ENCODE data around the gene DNAAF1.

DNAAF1 gene

DNA sequence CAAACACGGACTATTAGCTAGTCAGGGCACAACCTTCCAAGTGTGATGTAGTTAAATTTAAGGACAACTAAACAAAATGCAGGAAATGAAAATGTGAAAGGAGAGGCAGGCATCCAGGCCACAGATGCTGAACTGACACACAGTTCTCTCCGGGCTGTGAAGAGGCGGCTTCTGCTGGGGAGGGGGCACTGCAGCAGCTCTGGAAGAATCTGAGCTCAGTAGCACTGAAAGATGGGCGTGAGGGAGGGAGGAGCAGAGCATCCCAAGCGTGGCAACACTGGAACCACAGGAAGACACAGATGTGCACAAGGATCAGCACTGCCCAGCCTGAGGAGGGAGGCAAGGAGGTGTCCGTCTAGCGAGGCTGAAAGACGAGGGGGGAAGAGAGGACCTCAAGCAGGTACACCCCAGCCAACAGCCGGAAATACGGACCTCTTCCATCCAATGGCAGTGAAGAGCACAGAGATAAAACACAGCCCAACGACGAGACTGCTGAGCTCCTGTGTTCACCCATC is 39.8 kb upstream of the DNAAF1 start:
- TF ChIP-seq CTCF (IDR thresholded peaks at IDR 0.05; ENCODE audit: low read depth, low read length), result no peak
- Histone ChIP-seq H3K4me1 (no peaks in the 10 kb centered on the region), H3K27me3 (no peaks in the 10 kb centered on the region), H3K4me3 (ENCODE audit: low read depth, low read length) (no peak overlapping the region), H3K9me3 (no peaks in the 10 kb centered on the region), H3K36me3 (no peaks in the 10 kb centered on the region)
- no peak for DNase-seq

DNA sequence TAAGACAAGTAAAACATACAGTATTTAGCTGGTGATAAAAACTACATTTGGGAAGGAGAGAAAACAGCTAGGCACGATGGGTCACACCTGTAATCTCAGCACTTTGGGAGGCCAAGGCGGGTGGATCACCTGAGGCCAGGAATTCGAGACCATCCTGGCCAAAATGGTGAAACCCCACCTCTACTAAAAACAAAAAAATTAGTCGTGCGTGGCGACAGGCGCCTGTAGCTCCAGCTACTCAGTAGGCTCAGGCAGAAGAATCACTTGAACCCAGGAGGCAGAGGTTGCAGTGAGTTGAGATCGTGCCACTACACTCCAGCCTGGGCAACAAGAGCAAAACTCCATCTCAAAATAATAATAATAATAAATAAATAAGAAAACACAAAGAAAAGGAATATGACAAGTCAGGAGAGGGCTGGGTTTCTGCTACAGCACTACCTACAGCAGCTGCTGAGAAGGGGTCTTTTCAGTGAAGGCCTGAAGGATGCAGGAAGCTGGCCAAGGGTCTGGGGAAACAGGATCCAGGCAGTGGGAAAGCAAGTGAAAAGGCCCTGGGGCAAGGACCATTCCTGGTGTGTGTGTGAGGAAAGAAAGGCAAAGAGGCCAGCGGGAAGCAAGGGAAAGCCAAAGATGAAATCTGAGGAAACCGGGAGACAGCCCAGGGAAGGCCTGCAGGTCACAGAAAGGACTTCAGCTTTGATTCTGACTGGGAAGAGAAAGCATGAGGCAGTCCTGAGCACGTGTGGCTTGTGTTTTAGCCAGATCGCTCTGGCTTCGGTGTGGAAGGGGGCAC is 39.0 kb upstream of the DNAAF1 start:
- Histone ChIP-seq H3K36me3 (no peaks in the 10 kb centered on the region; the same call in 1 of the 2 replicates), H3K4me1 (no peaks in the 10 kb centered on the region), H3K9me3 (no peaks in the 10 kb centered on the region), H3K27me3 (no peaks in the 10 kb centered on the region), H3K4me3 (ENCODE audit: low read depth, low read length) (no peak overlapping the region)
- TF ChIP-seq CTCF (IDR thresholded peaks at IDR 0.05; ENCODE audit: low read depth, low read length), result no peak
- DNase-seq, result no peak

- no peak for DNase-seq
- Histone ChIP-seq H3K4me3 (ENCODE audit: low read depth, low read length) (no peak overlapping the region), H3K9me3 (no peaks in the 10 kb centered on the region), H3K27me3 (no peaks in the 10 kb centered on the region), H3K36me3 (no peaks in the 10 kb centered on the region; the same call in 1 of the 2 replicates), H3K4me1 (no peaks in the 10 kb centered on the region)
- no peak for TF ChIP-seq CTCF (IDR thresholded peaks at IDR 0.05; ENCODE audit: low read depth, low read length)
These were observed 37.2 kb upstream of the DNAAF1 start for GRCh38 chr16:84107921-84108320.

GRCh38 chr16:84109598-84110335 is 35.3 kb upstream of the DNAAF1 start:
- no peak overlapping the region for H3K4me3 ChIP-seq (ENCODE audit: low read depth, low read length)
- H3K4me1 ChIP-seq, result no peaks in the 10 kb centered on the region
- no peaks in the 10 kb centered on the region for H3K27me3 ChIP-seq
- no peak for DNase-seq
- no peak for TF ChIP-seq CTCF (IDR thresholded peaks at IDR 0.05; ENCODE audit: low read depth, low read length)
- no peaks in the 10 kb centered on the region for H3K9me3 ChIP-seq
- no peaks in the 10 kb centered on the region; the same call in 1 of the 2 replicates for H3K36me3 ChIP-seq

DNA sequence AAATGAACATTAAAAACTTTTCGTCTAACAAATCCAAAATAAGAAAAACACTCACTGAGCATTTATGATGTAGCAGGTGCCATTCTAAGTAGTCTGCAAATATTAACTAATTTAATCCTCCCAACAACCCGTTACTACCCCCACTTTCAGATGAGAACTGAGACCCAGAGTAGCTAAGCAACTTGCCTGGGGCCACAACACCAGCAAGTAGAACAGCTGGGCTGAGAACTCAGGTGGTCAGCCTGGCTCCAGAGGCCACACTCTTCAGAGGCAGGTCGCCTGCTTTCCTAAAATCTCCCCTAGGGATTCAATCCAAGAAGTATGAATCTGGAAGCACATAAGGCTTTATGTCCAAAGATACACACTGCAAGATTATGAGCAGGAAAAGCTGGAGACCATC is 34.6 kb upstream of the DNAAF1 start:
- no peaks in the 10 kb centered on the region for H3K4me1 ChIP-seq
- no peaks in the 10 kb centered on the region; the same call in 1 of the 2 replicates for H3K36me3 ChIP-seq
- TF ChIP-seq CTCF (IDR thresholded peaks at IDR 0.05; ENCODE audit: low read depth, low read length), result no peak
- no peak for DNase-seq
- no peak overlapping the region for H3K4me3 ChIP-seq (ENCODE audit: low read depth, low read length)
- no peaks in the 10 kb centered on the region for H3K27me3 ChIP-seq
- no peaks in the 10 kb centered on the region for H3K9me3 ChIP-seq
